ENCODE results near the gene MECP2.
"Not testable (repeated sequence)": the region's sequence is repeated elsewhere in the genome, so short reads cannot be mapped to it uniquely, and the experiment has no call there.

MECP2 gene

GRCh38 chrX:154014429-154015380 lies 82.8 kb downstream of the MECP2 start:
- no peak for DNase-seq

DNA sequence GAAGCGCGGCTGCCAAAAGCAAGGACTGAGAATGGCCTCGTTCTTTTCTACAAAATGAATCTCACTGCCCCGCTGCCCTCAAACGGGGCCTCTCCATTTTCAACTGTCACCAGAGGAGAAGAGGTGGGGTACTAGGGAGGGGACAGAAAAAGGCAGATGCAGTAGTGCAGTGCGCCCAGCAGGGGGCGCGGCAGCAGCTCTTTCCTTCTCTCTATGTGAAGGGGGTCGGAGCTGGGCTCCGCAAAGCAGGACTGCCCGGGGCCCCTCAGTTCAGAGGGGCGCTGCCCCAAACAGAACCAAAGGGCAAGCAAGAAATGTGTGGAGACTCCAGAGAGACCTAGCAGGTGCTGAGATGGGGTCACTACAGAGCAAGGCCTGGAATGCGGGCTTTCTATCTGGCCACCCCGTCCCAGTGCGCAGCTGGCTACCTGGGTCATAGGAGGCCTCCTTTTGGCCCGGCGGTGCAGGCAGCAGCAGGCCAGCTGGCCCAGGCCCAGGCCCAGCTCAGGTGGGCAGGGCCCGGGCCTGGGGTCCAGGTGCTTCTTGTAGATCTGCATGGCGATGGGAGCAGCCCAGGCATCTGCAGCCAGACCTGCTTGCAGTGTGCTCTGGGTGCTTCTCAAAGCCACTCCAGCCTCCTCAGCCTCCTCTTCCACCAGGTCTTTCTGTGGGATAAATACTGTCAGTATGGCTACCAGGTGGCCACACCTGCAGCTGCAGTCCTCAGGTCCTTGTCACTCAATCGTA lies 83.7 kb downstream of the MECP2 start:
- peak in 1 of 2 donors; percentile 4 for DNase-seq

GRCh38 chrX:154013001-154013421 lies 84.5 kb downstream of the MECP2 start:
- no peak for DNase-seq

DNA sequence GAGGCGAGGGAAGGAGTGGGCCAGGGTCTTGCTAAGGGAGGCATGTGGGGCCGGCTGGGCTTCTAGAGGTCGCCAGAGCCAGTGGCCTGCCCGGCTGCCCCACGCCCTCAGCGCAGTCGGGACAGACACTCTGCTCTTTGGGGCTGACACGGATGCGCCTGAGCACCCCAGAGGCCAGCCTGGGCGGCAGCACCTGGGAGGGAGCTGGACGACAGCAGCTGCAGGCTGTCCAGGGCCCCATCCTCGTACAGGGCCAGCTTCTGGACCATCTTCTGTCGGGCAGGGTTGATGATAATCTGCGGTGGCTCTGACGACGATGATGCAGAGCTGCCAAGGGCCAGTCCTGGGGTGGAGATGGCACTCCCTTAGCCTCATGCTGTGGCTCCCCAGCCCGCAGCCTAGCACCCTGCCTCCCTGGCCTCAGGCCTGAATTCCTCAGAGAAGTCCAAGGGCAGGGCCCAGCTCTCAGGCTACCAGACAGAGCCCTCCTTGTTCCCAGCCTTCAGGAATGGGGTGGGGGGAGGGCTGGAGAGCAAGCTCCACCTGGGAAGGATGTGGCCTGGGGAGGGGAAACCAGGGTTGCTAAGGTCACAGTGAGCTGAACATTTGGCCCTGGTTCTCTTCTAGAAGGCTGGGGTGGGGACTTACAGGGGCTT lies 85.1 kb downstream of the MECP2 start:
- DNase-seq = no peak

GRCh38 chrX:154011376-154012335 lies 85.9 kb downstream of the MECP2 start:
- no peak for DNase-seq

DNA sequence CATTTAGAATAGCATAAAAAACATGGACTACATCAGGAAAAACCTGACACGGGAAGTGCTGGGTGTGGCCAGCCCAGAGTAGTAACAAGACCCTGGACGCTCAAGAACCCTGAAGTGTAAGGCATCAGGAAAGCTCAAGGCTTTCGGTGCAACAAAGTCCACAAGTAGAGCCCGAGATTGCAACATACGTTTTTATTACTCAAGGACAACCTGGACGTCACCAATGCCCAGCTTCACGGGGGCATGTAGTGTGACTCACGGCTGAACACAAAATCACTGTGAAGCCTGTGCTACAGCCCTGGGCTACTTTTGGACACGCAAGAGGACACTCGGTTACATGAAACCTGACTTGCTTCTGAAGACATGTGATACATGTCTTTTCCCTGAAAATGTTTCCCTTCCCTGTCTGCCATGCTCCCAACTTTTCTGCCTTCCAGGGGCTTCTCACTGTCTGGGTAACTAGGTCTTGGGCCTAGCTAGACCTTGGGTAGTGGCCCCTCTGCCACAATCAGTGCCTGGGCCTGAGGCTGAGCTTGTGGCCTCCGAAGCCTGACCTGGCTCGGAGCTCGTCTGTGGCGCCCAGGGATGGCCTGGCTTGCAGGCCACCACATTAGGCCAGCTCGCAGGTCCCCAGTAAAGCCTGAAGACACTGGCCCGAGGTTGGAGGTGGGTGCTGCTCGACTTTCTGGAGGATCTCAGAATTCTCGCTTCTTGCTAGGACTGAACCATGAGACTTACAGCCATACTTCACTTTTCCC lies 87.0 kb downstream of the MECP2 start:
- no peak for DNase-seq

DNA sequence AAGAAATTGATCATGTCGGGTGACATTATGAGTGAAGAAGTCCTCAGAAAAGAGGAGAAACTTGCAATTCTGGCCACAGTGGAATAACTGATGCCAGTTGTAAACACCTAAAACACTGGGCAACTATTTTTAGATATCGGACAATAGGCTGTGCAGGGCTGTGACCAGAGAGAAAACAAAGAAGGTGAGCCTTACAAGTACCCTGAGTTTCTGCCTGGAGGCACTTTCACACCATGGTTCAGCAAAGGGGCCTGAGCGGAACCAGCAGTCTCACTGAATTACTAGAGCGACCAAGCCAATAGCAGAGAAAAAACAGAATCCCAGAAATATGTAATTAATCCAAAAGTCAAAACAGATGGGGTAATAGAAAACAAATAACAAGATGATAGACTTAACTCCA lies 89.0 kb downstream of the MECP2 start:
- DNase-seq = no peak

- no peak for DNase-seq
These were observed 90.6 kb downstream of the MECP2 start for GRCh38 chrX:154006947-154007346.

GRCh38 chrX:154004315-154004714 lies 93.2 kb downstream of the MECP2 start:
- no peak for DNase-seq

GRCh38 chrX:154002215-154002719 lies 95.2 kb downstream of the MECP2 start:
- DNase-seq = peak; percentile 24 to 53

- no peak for DNase-seq
These were observed 97.5 kb downstream of the MECP2 start for GRCh38 chrX:154000051-154000450.

- no peak for DNase-seq
These were observed 98.0 kb downstream of the MECP2 start for GRCh38 chrX:153999359-154000037.

- DNase-seq = no peak
These were observed 102.0 kb downstream of the MECP2 start for GRCh38 chrX:153995504-153995903.

DNA sequence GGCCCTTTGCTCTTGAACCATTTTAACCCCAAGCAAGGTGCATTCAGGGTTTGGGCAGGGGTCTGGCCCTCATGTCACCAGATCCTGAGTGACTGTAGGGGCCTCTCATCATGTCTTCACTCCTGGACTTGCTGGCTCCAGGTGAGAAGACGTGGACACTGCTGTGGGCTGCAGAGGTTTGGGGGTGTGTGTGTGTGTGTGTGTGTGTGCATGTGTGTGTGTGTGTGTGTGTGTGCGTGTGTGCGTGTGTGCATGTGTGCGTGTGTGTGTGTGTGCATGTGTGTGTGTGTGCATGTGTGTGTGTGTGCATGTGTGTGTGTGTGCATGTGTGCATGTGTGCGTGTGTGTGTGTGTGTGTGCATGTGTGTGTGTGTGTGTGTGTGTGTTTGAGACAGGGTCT lies 103.1 kb downstream of the MECP2 start:
- DNase-seq = not testable (repeated sequence)

DNA sequence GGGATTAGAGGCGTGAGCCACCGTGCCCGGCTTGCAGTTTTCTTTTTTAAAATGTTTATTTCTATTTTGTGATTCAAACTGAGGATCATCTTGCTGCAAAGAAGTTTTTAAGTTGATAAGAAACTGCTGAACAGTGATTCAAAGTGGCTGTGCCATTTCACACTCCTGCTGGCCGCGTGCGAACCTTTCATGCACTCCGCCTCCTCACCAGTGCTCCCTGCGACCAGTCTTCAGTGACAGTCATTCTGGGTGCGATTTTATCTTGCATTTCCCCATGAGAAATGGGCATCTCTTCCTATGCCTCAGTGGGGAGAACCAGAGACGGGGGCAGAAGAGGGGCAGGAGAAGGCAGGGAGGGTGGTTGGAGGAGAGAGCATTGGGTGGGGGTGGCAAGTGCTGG lies 103.5 kb downstream of the MECP2 start:
- no peak for DNase-seq

GRCh38 chrX:153993079-153993478 lies 104.4 kb downstream of the MECP2 start:
- DNase-seq = no peak

- DNase-seq = no peak
These were observed 105.3 kb downstream of the MECP2 start for GRCh38 chrX:153992180-153992579.

GRCh38 chrX:153991013-153991580 lies 106.4 kb downstream of the MECP2 start:
- DNase-seq = no peak

DNA sequence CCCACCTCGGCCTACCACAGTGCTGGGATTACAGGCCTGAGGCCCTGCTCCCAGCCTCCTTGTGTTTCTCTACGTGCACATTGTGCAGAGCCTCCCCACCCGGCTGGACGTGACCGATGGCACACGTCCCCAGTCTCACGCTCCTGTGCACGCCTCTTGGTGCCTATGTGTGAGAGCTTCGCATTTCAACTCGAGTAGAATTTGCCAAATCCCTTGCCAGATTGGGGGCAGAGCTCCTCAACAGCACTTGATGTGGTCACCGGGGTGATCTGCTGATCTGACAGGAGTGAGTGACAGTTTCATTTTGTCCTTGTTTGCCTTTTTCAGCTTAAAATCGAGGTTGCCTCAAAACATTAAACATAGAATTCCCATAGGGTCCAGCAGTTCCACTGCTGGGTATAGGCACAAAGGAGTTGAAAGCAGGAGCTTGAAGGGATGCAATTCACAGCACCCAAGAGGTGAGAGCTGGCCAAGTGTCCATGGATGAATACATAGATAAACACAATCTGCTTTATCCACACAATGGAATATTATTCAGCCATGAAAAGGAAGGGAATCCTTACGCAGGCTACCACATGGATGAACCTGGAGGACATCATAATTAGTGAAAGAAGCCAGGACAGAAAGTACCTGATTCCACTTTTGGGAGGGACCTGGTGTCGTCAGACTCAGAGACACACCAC lies 107.4 kb downstream of the MECP2 start:
- DNase-seq = no peak

- DNase-seq = no peak
These were observed 109.0 kb downstream of the MECP2 start for GRCh38 chrX:153988493-153988892.
